Tibial artery (tissue), 4 donors: ENCODE results near the gene CD180.

Source experiments
- DNase-seq, 2 donors: peaks; one replicate each; pipeline ENCODE4 v3.0.0-alpha.2; 2019
- H3K27ac ChIP-seq, 2 donors: fragments of 200-600 bp; sonication (generic) in 1 of 2; 1 replicate in 1 of 2; 2 replicates in 1 of 2; pipeline ENCODE4 v1.5.1; 2018 to 2019; ENCODE audit warnings: mild to moderate bottlenecking in 1 of 2
- H3K27me3 ChIP-seq, 2 donors: fragments of 200-600 bp; sonication (generic) in 1 of 2; one replicate each; pipeline versions ENCODE4 v1.5.1 to v1.6.0; 2016 to 2019
- H3K36me3 ChIP-seq, 3 donors: fragments of 200-600 bp; sonication (generic) in 2 of 3; one replicate each; pipeline ENCODE4 v1.5.1; 2016 to 2019; ENCODE audit warnings: mild to moderate bottlenecking in 2 of 3
- H3K4me1 ChIP-seq, 4 donors: fragments of 200-600 bp; sonication (generic) in 2 of 4; 1 replicate in 3 of 4; 2 replicates in 1 of 4; pipeline ENCODE4 v1.5.1; 2016 to 2019
- H3K4me3 ChIP-seq, 2 donors: fragments of 200-600 bp; sonication (generic) in 1 of 2; 1 replicate in 1 of 2; 2 replicates in 1 of 2; pipeline ENCODE4 v1.5.1; 2018 to 2019; ENCODE audit warnings: mild to moderate bottlenecking in 2 of 2
- H3K9me3 ChIP-seq, 3 donors: fragments of 200-600 bp; sonication (generic) in 1 of 3; one replicate each; pipeline ENCODE4 v1.5.1; 2016 to 2019
- intact Hi-C: fragments of 100-400 bp; cut with DNase I; formaldehyde crosslinking; loops from one replicate; pipeline ENCODE4 v1.15.0; 2023; ENCODE audit warnings: low total_unique reads
- TF ChIP-seq, protein P1 (sequence below), 2 experiments: fragments of 200-600 bp in 1 of 2; fragments of 450-650 bp in 1 of 2; IDR thresholded peaks; one replicate each; pipeline ENCODE4 v1.5.1; 2017 to 2019; ENCODE audit warnings: antibody characterized with exemption in 2 of 2, mild to moderate bottlenecking in 1 of 2, moderate library complexity in 1 of 2

CD180 gene

GRCh38 chr5:67161767-67162166 is 34.8 kb downstream of the CD180 start:
- TF ChIP-seq, protein P1, sequence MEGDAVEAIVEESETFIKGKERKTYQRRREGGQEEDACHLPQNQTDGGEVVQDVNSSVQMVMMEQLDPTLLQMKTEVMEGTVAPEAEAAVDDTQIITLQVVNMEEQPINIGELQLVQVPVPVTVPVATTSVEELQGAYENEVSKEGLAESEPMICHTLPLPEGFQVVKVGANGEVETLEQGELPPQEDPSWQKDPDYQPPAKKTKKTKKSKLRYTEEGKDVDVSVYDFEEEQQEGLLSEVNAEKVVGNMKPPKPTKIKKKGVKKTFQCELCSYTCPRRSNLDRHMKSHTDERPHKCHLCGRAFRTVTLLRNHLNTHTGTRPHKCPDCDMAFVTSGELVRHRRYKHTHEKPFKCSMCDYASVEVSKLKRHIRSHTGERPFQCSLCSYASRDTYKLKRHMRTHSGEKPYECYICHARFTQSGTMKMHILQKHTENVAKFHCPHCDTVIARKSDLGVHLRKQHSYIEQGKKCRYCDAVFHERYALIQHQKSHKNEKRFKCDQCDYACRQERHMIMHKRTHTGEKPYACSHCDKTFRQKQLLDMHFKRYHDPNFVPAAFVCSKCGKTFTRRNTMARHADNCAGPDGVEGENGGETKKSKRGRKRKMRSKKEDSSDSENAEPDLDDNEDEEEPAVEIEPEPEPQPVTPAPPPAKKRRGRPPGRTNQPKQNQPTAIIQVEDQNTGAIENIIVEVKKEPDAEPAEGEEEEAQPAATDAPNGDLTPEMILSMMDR (IDR thresholded peaks at IDR 0.05) = no peak
- H3K4me1 ChIP-seq = peaks cover 0 to 28% (median 12%) of the 10 kb centered on the region in 4 donors
- H3K27me3 ChIP-seq = no peaks in the 10 kb centered on the region
- no peak overlapping the region for H3K4me3 ChIP-seq
- intact Hi-C loops = no loop called here
- peak overlapping the region in 1 of 2 donors; percentile 56 for H3K27ac ChIP-seq
- H3K36me3 ChIP-seq = peaks cover 23 to 40% (median 30%) of the 10 kb centered on the region in 3 donors
- H3K9me3 ChIP-seq = no peaks in the 10 kb centered on the region
- DNase-seq = no peak

- peak in 1 of 2 donors; percentile 67 for DNase-seq
- Histone ChIP-seq H3K9me3 (no peaks in the 10 kb centered on the region), H3K36me3 (peaks cover 23 to 43% (median 35%) of the 10 kb centered on the region in 3 donors), H3K4me3 (no peak overlapping the region), H3K27me3 (no peaks in the 10 kb centered on the region), H3K27ac (peak overlapping the region; percentile 2 to 56), H3K4me1 (peaks cover 0 to 22% (median 8%) of the 10 kb centered on the region in 4 donors)
- TF ChIP-seq, protein P1 (IDR thresholded peaks at IDR 0.05) = no peak
- intact Hi-C loops = no loop called here
Measured at GRCh38 chr5:67160985-67161384, 35.6 kb downstream of the CD180 start.

DNA sequence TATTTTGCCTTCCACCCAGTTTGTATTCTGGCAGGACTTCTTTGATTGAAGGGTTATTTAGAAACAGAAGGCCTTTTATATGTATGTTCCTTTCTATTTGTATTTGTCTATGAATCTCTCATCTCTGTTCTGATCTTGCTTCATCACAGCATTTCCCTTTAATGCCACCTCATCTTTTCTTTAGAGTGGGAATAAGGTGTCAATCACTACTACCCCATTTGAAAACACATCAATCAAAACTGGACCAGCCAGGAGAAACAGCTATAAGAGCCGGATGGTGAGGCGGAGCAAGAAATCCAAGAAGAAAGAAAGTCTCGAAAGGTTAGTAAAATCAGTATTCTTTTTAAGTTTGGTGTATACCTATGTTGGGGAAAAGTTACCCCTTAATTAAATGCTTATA is 36.3 kb downstream of the CD180 start:
- intact Hi-C loops = no loop called here
- Histone ChIP-seq H3K27me3 (no peaks in the 10 kb centered on the region), H3K36me3 (peaks cover 23 to 46% (median 39%) of the 10 kb centered on the region in 3 donors), H3K9me3 (no peaks in the 10 kb centered on the region), H3K4me1 (peaks cover 0 to 18% (median 6%) of the 10 kb centered on the region in 4 donors), H3K27ac (peak overlapping the region; percentile 2 to 56), H3K4me3 (no peak overlapping the region)
- TF ChIP-seq, protein P1 (IDR thresholded peaks at IDR 0.05) = no peak
- no peak for DNase-seq

DNA sequence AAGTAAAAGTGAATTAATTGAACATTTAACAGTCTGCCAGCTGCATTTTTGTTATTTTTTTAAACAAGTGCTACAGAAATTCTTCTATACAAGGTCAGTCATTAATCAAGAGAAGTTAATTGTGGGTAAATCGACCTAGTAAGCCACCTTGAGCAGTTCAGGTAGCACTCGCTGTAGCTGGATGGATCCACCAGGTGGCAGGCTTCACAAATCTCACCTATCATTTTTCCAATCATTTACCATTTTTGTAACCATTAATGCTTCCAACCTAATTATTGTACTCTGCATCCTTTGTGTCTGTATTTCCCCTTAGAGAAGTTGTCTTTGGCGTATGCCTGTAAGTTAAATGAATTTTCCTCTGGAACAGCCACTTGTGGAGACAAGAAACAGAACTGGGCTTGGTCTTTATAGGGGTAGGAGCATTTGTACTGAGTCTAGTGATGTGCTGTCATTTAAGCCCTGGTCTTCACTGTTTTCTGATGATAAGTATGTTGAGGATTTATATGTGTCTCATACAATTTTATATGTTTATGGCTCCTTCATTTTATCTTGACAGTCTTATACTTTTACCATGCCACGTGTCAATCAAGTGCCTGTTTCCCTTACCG is 39.5 kb downstream of the CD180 start:
- no peak for DNase-seq

GRCh38 chr5:67154556-67155206 is 41.9 kb downstream of the CD180 start:
- no peak overlapping the region for H3K4me3 ChIP-seq
- intact Hi-C loops = no loop called here
- no peak overlapping the region for H3K27ac ChIP-seq
- no peak for DNase-seq
- no peaks in the 10 kb centered on the region for H3K4me1 ChIP-seq
- TF ChIP-seq, protein P1 (IDR thresholded peaks at IDR 0.05) = no peak
- no peaks in the 10 kb centered on the region for H3K27me3 ChIP-seq
- no peaks in the 10 kb centered on the region for H3K9me3 ChIP-seq
- H3K36me3 ChIP-seq = peaks cover 28 to 53% (median 45%) of the 10 kb centered on the region in 3 donors

More for the DNA sequence above, 39.5 kb downstream of the CD180 start:
- Histone ChIP-seq H3K4me1 (peaks cover 0 to 18% (median 5%) of the 10 kb centered on the region in 4 donors), H3K27ac (no peak overlapping the region), H3K36me3 (peaks cover 19 to 45% (median 32%) of the 10 kb centered on the region in 3 donors), H3K9me3 (no peaks in the 10 kb centered on the region), H3K4me3 (no peak overlapping the region), H3K27me3 (no peaks in the 10 kb centered on the region)
- TF ChIP-seq, protein P1 (IDR thresholded peaks at IDR 0.05) = peak; percentile 73 to 75
- intact Hi-C loops = loop anchor here (2.0 kb wide), 1 partner anchor 54 kb away; no protein-coding TSS in a partner anchor
